ENCODE results near the gene FAM53B. TPM values are rescaled to one million over a fixed set of nuclear protein-coding genes. Genes with fewer than 3 reads are reported as not detected.

The FAM53B gene
- total RNA-seq, 1 experiment from 2014 or later = 9.8 TPM

DNA sequence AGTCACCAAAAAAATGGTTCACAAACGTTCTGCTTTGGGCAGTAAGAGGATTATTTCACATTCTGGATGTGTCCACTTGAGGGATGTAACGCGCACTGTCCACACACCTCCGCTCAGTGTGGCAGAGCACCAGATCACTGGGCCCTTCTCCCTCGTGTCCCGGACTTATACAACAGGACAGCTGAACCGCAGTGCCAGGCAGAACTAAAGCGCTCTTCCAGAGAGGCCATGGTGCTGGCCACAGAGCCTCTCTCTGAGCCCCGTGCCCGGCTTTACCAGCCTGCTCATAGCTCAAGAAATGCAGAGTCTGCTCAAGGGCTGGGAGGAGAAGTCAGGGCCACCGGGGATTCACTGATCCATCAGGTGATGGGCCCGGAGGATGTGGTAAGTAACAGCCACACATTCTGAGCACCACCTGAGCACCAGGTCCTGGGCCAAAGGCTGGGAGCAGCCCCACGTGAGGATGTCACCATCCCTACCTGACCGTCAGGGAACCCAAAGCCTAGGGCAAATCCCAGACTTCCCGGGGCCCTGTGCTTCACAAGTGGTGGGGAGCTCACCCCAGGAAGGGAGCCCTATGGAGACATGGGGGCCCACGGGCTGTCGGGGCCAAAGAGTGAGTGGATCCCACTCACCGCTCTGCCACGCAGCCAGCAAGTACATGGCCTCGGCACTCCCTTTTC is 74.9 kb downstream of the FAM53B start:
- H2AFZ ChIP-seq = no peak overlapping the region
- no peak overlapping the region for H3K4me2 ChIP-seq
- BruUV-seq (replicated peaks) = no TSS peak
- no peak for DNase-seq
- H3K27me3 ChIP-seq (ENCODE audit: insufficient read depth, low read depth) = no peaks in the 10 kb centered on the region
- ChIA-PET POLR2A (ENCODE audit: unreplicated experiment) (no interaction called here), CTCF (no interaction called here)
- H3K9me2 ChIP-seq (ENCODE audit: insufficient read depth) = no peaks in the 10 kb centered on the region
- H3K27ac ChIP-seq = no peak overlapping the region
- H3K9me3 ChIP-seq (ENCODE audit: insufficient read depth, low read depth) = no peaks in the 10 kb centered on the region
- no peaks in the 10 kb centered on the region for H4K20me1 ChIP-seq (ENCODE audit: insufficient read depth)
- TF ChIP-seq EZH2 (IDR thresholded peaks at IDR 0.05; ENCODE audit: low read depth) = no peak
- TF ChIP-seq, protein P1, sequence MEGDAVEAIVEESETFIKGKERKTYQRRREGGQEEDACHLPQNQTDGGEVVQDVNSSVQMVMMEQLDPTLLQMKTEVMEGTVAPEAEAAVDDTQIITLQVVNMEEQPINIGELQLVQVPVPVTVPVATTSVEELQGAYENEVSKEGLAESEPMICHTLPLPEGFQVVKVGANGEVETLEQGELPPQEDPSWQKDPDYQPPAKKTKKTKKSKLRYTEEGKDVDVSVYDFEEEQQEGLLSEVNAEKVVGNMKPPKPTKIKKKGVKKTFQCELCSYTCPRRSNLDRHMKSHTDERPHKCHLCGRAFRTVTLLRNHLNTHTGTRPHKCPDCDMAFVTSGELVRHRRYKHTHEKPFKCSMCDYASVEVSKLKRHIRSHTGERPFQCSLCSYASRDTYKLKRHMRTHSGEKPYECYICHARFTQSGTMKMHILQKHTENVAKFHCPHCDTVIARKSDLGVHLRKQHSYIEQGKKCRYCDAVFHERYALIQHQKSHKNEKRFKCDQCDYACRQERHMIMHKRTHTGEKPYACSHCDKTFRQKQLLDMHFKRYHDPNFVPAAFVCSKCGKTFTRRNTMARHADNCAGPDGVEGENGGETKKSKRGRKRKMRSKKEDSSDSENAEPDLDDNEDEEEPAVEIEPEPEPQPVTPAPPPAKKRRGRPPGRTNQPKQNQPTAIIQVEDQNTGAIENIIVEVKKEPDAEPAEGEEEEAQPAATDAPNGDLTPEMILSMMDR (conservative IDR thresholded peaks at IDR 0.05) = no peak
- H3F3A ChIP-seq (ENCODE audit: insufficient read depth, low read depth) = no peaks in the 10 kb centered on the region
- intact Hi-C loops (cut with micrococcal nuclease; ENCODE audit: unreplicated experiment) = no loop called here
- peaks cover 5% of the 10 kb centered on the region; the same call in 1 of the 2 replicates for H3K4me1 ChIP-seq (replicated peaks; ENCODE audit: insufficient read depth)
- no peaks in the 10 kb centered on the region for H3K79me2 ChIP-seq (ENCODE audit: low read depth)
- H3K36me3 ChIP-seq (ENCODE audit: low read depth) = no peaks in the 10 kb centered on the region
- H3K4me3 ChIP-seq = no peak overlapping the region

DNA sequence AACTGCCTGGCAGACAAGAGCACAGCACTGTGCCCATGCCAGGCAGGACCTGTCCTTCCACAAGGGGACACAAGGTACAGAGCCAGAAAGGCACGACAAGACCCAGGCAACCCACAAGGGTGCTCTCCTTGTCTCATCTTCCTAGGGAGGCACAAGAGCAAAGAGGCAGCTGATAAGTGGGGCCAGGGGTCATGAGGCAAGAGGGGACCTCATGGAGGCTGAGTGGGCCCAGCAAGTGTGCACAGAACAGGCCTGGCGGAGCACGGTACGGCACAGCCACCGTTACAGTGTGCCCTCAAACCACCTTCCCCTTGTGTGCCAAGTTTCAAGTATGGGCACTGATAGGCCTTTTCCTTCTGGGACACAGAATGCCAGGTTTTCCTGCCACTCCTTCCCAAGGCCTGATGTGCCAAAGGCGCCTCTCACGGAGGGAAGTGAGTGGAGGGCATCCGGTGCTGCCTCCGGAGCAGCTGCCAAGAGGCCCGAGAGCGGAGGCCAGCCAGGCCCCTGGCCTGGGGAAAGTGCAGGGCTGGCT is 75.6 kb downstream of the FAM53B start:
- TF ChIP-seq, protein P1 (conservative IDR thresholded peaks at IDR 0.05) = no peak
- TF ChIP-seq EZH2 (IDR thresholded peaks at IDR 0.05; ENCODE audit: low read depth) = no peak
- no peak overlapping the region for H3K4me3 ChIP-seq
- no peak overlapping the region for H3K4me2 ChIP-seq
- ChIA-PET POLR2A (ENCODE audit: unreplicated experiment) (no interaction called here), CTCF (no interaction called here)
- no peaks in the 10 kb centered on the region for H3K79me2 ChIP-seq (ENCODE audit: low read depth)
- peaks cover 5% of the 10 kb centered on the region; the same call in 1 of the 2 replicates for H3K4me1 ChIP-seq (replicated peaks; ENCODE audit: insufficient read depth)
- intact Hi-C loops (cut with micrococcal nuclease; ENCODE audit: unreplicated experiment) = no loop called here
- no peak overlapping the region for H2AFZ ChIP-seq
- no peaks in the 10 kb centered on the region for H3K9me3 ChIP-seq (ENCODE audit: insufficient read depth, low read depth)
- H4K20me1 ChIP-seq (ENCODE audit: insufficient read depth) = no peaks in the 10 kb centered on the region
- H3K36me3 ChIP-seq (ENCODE audit: low read depth) = no peaks in the 10 kb centered on the region
- no peak overlapping the region for H3K27ac ChIP-seq
- no peak for DNase-seq
- no peaks in the 10 kb centered on the region for H3F3A ChIP-seq (ENCODE audit: insufficient read depth, low read depth)
- H3K27me3 ChIP-seq (ENCODE audit: insufficient read depth, low read depth) = no peaks in the 10 kb centered on the region
- BruUV-seq (replicated peaks) = no TSS peak
- no peaks in the 10 kb centered on the region for H3K9me2 ChIP-seq (ENCODE audit: insufficient read depth)

DNA sequence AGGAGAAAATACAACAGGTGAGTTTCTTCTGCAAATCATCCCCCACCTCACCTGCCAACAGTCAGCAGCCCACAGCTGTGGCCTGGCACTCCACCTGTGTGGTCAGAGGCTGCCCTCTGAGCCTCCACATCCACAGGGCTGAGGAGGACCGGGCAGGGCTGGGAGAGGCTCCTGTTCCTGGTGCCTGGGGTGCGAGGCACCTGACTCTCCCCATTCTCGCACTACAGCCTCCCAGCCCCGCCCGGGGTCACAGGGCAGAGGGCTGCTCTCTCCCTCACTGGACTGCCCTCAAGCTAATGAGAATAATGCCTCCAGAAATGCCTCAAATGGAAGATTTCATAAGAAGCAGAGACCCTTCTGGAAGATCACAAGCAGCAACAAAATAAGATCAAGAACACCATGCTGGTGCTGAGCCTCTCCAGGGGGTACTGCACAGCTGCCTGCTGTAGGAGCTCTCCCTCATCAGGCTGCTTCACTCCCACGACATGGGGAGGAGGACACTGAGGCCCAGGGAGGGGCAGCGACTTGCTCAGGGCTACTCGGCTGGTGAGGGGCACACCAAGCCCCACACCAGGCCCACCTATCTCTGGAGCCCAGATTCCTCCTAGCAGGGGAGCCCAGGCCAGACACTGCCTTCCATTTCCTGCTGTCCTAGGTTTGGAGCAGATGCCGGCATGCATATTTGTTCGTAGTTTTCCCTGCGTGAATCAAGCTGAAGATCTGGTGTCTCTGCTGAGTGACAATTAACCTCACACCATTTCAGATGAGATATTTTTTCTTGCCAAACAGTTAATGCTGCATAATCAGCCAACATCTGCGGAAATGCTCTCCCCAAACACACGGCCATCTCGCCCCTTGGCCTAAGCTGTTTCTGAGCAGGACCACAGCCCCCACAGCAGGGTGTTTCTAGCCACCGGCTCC is 76.5 kb downstream of the FAM53B start:
- no peaks in the 10 kb centered on the region for H3K36me3 ChIP-seq (ENCODE audit: low read depth)
- no peak overlapping the region for H3K4me3 ChIP-seq
- intact Hi-C loops (cut with micrococcal nuclease; ENCODE audit: unreplicated experiment) = no loop called here
- ChIA-PET CTCF (no interaction called here), POLR2A (ENCODE audit: unreplicated experiment) (no interaction called here)
- H4K20me1 ChIP-seq (ENCODE audit: insufficient read depth) = no peaks in the 10 kb centered on the region
- H3K4me2 ChIP-seq = no peak overlapping the region
- H3K9me2 ChIP-seq (ENCODE audit: insufficient read depth) = no peaks in the 10 kb centered on the region
- no peaks in the 10 kb centered on the region for H3K9me3 ChIP-seq (ENCODE audit: insufficient read depth, low read depth)
- no peak overlapping the region for H2AFZ ChIP-seq
- H3K27me3 ChIP-seq (ENCODE audit: insufficient read depth, low read depth) = no peaks in the 10 kb centered on the region
- DNase-seq = no peak
- TF ChIP-seq EZH2 (IDR thresholded peaks at IDR 0.05; ENCODE audit: low read depth) = no peak
- TF ChIP-seq, protein P1 (conservative IDR thresholded peaks at IDR 0.05) = no peak
- H3F3A ChIP-seq (ENCODE audit: insufficient read depth, low read depth) = no peaks in the 10 kb centered on the region
- peaks cover 5% of the 10 kb centered on the region; the same call in 1 of the 2 replicates for H3K4me1 ChIP-seq (replicated peaks; ENCODE audit: insufficient read depth)
- no peak overlapping the region for H3K27ac ChIP-seq
- H3K79me2 ChIP-seq (ENCODE audit: low read depth) = no peaks in the 10 kb centered on the region
- no TSS peak for BruUV-seq (replicated peaks)
